Measurements from ENCODE around the gene IGSF3. TPM values are rescaled to one million over a fixed set of nuclear protein-coding genes. Genes with fewer than 3 reads are reported as not detected.

IGSF3 gene
- total RNA-seq, 1 experiment from 2014 or later = 4.0 TPM

- intact Hi-C loops (cut with micrococcal nuclease; ENCODE audit: unreplicated experiment) = no loop called here
- BruUV-seq (replicated peaks) = no TSS peak
- ChIA-PET CTCF (no interaction called here), POLR2A (ENCODE audit: low non-redundant PET) (no interaction called here)
- peak; percentile 61 for DNase-seq (ENCODE audit: low spot score)
- Histone ChIP-seq H3K27ac (ENCODE audit: low read depth, low read length, poor library complexity, severe bottlenecking) (peak overlapping the region; percentile 24), H3K9me3 (ENCODE audit: low read depth, low read length, poor library complexity, severe bottlenecking) (no peaks in the 10 kb centered on the region), H3K27me3 (replicated peaks; ENCODE audit: insufficient read depth, low read depth, low read length, poor library complexity) (no peaks in the 10 kb centered on the region), H3K4me1 (ENCODE audit: insufficient read depth, low read length, poor library complexity, severe bottlenecking) (peaks cover 53% of the 10 kb centered on the region), H3K4me3 (ENCODE audit: low read depth, low read length, poor library complexity, severe bottlenecking) (no peak overlapping the region), H3K36me3 (ENCODE audit: insufficient read depth, low read length, poor library complexity, severe bottlenecking) (no peaks in the 10 kb centered on the region)
- TF ChIP-seq CTCF (conservative IDR thresholded peaks at IDR 0.05; ENCODE audit: low read depth, low read length) (no peak), EZH2 (IDR thresholded peaks at IDR 0.05; ENCODE audit: borderline replicate concordance, low read depth, low read length, poor library complexity, severe bottlenecking) (no peak)
These were observed 23.4 kb upstream of the IGSF3 start for GRCh38 chr1:116690849-116691406.

- BruUV-seq (replicated peaks) = no TSS peak
- Histone ChIP-seq H3K27ac (ENCODE audit: low read depth, low read length, poor library complexity, severe bottlenecking) (peak overlapping the region; percentile 24), H3K4me1 (ENCODE audit: insufficient read depth, low read length, poor library complexity, severe bottlenecking) (peaks cover 55% of the 10 kb centered on the region), H3K27me3 (replicated peaks; ENCODE audit: insufficient read depth, low read depth, low read length, poor library complexity) (no peaks in the 10 kb centered on the region), H3K4me3 (ENCODE audit: low read depth, low read length, poor library complexity, severe bottlenecking) (no peak overlapping the region), H3K9me3 (ENCODE audit: low read depth, low read length, poor library complexity, severe bottlenecking) (no peaks in the 10 kb centered on the region), H3K36me3 (ENCODE audit: insufficient read depth, low read length, poor library complexity, severe bottlenecking) (no peaks in the 10 kb centered on the region)
- POLR2A ChIA-PET (ENCODE audit: low non-redundant PET) = no interaction called here
- CTCF ChIA-PET = no interaction called here
- no peak for TF ChIP-seq CTCF (conservative IDR thresholded peaks at IDR 0.05; ENCODE audit: low read depth, low read length)
- no peak for TF ChIP-seq EZH2 (IDR thresholded peaks at IDR 0.05; ENCODE audit: borderline replicate concordance, low read depth, low read length, poor library complexity, severe bottlenecking)
- no peak for DNase-seq (ENCODE audit: low spot score)
- intact Hi-C loops (cut with micrococcal nuclease; ENCODE audit: unreplicated experiment) = no loop called here
These were observed 22.9 kb upstream of the IGSF3 start for GRCh38 chr1:116690396-116690848.

- POLR2A ChIA-PET (ENCODE audit: low non-redundant PET) = no interaction called here
- no TSS peak for BruUV-seq (replicated peaks)
- H3K27ac ChIP-seq (ENCODE audit: low read depth, low read length, poor library complexity, severe bottlenecking) = peak overlapping the region; percentile 79
- CTCF ChIA-PET = no interaction called here
- H3K9me3 ChIP-seq (ENCODE audit: low read depth, low read length, poor library complexity, severe bottlenecking) = no peaks in the 10 kb centered on the region
- H3K4me1 ChIP-seq (ENCODE audit: insufficient read depth, low read length, poor library complexity, severe bottlenecking) = peaks cover 50% of the 10 kb centered on the region
- intact Hi-C loops (cut with micrococcal nuclease; ENCODE audit: unreplicated experiment) = no loop called here
- TF ChIP-seq CTCF (conservative IDR thresholded peaks at IDR 0.05; ENCODE audit: low read depth, low read length) (no peak), EZH2 (IDR thresholded peaks at IDR 0.05; ENCODE audit: borderline replicate concordance, low read depth, low read length, poor library complexity, severe bottlenecking) (no peak)
- H3K27me3 ChIP-seq (replicated peaks; ENCODE audit: insufficient read depth, low read depth, low read length, poor library complexity) = no peaks in the 10 kb centered on the region
- no peaks in the 10 kb centered on the region for H3K36me3 ChIP-seq (ENCODE audit: insufficient read depth, low read length, poor library complexity, severe bottlenecking)
- no peak for DNase-seq (ENCODE audit: low spot score)
- no peak overlapping the region for H3K4me3 ChIP-seq (ENCODE audit: low read depth, low read length, poor library complexity, severe bottlenecking)
These were observed 19.3 kb upstream of the IGSF3 start for GRCh38 chr1:116686723-116687352.

Measured in A673 (cell line).